GM23338 (cell line): ENCODE results near the gene DTNB. TPM values are rescaled to one million over a fixed set of nuclear protein-coding genes. Genes with fewer than 3 reads are reported as not detected.

Source experiments
- ATAC-seq: fragments of 200-7000 bp; cut with Tn5 transposase; 3 replicates; pipeline ENCODE4 v1.9.1; 2020
- DNase-seq: peaks from one replicate; pipeline ENCODE4 v3.0.0-alpha.2; 2015; ENCODE audit warnings: low spot score
- H2AFZ ChIP-seq: fragments of 200-600 bp; sonication (generic); 2 replicates; pipeline ENCODE4 v1.8.0; 2016; ENCODE audit warnings: antibody characterized with exemption, mild to moderate bottlenecking, moderate library complexity
- H3F3A ChIP-seq: fragments of 200-600 bp; sonication (generic); replicated peaks from 2 replicates; pipeline ENCODE4 v1.8.0; 2017; ENCODE audit warnings: antibody characterized with exemption, mixed run types, low read depth
- H3K27ac ChIP-seq: fragments of 200-600 bp; sonication (generic); 2 replicates; pipeline ENCODE4 v1.6.1; 2016; ENCODE audit warnings: low read depth
- H3K27me3 ChIP-seq: fragments of 200-600 bp; sonication (generic); 2 replicates; pipeline ENCODE4 v1.8.0; 2016; ENCODE audit warnings: mild to moderate bottlenecking, mixed run types, moderate library complexity; ENCODE audit not compliant: insufficient read depth
- H3K36me3 ChIP-seq: fragments of 200-600 bp; sonication (generic); 2 replicates; pipeline ENCODE4 v1.8.0; 2016; ENCODE audit warnings: mild to moderate bottlenecking; ENCODE audit not compliant: insufficient read depth
- H3K4me1 ChIP-seq: fragments of 200-600 bp; sonication (generic); 2 replicates; pipeline ENCODE4 v1.8.0; 2016; ENCODE audit warnings: mild to moderate bottlenecking, moderate library complexity; ENCODE audit not compliant: insufficient read depth
- H3K4me2 ChIP-seq: fragments of 200-600 bp; sonication (generic); 2 replicates; pipeline ENCODE4 v1.7.1; 2017; ENCODE audit warnings: mixed run types
- H3K4me3 ChIP-seq: fragments of 200-600 bp; sonication (generic); 2 replicates; pipeline ENCODE4 v1.6.1; 2016; ENCODE audit warnings: mixed run types
- H3K79me2 ChIP-seq: fragments of 200-600 bp; sonication (generic); replicated peaks from 2 replicates; pipeline ENCODE4 v1.8.0; 2017; ENCODE audit warnings: mild to moderate bottlenecking; ENCODE audit not compliant: insufficient read depth
- H3K9me2 ChIP-seq: fragments of 200-600 bp; sonication (generic); 2 replicates; pipeline ENCODE4 v1.8.0; 2017; ENCODE audit not compliant: insufficient read depth
- H4K20me1 ChIP-seq: fragments of 200-600 bp; sonication (generic); replicated peaks from 2 replicates; pipeline ENCODE4 v1.8.0; 2017; ENCODE audit warnings: mild to moderate bottlenecking; ENCODE audit not compliant: insufficient read depth
- H3K27ac Mint-ChIP-seq: 2 replicates; pipeline ENCODE4 v1.8.0; 2020; ENCODE audit warnings: inconsistent platforms, mild to moderate bottlenecking, moderate library complexity, mixed read lengths
- H3K27me3 Mint-ChIP-seq: 3 replicates; pipeline ENCODE4 v1.8.0; 2022; ENCODE audit warnings: low read depth, mild to moderate bottlenecking, moderate library complexity, mixed read lengths, inconsistent platforms; ENCODE audit not compliant: insufficient read depth, poor library complexity
- H3K36me3 Mint-ChIP-seq: 3 replicates; pipeline ENCODE4 v1.8.0; 2021; ENCODE audit warnings: low read depth, mild to moderate bottlenecking, inconsistent platforms, moderate library complexity, mixed read lengths
- H3K4me1 Mint-ChIP-seq: 3 replicates; pipeline ENCODE4 v1.8.0; 2020; ENCODE audit warnings: mild to moderate bottlenecking, inconsistent platforms, mixed read lengths
- H3K4me3 Mint-ChIP-seq: 3 replicates; pipeline ENCODE4 v1.8.0; 2021; ENCODE audit warnings: moderate library complexity, mild to moderate bottlenecking, inconsistent platforms, mixed read lengths
- H3K9me3 Mint-ChIP-seq: 3 replicates; pipeline ENCODE4 v1.8.0; 2020; ENCODE audit warnings: moderate library complexity, mild to moderate bottlenecking, inconsistent platforms, mixed read lengths
- CREB1 ChIP-seq: fragments of 250-450 bp; sonication (Bioruptor Pico); IDR thresholded peaks from 2 replicates; pipeline ENCODE4 v1.5.0; 2020; ENCODE audit warnings: low read depth, mild to moderate bottlenecking, moderate library complexity
- EZH2 ChIP-seq: fragments of 200-600 bp; sonication (generic); IDR thresholded peaks from one replicate; pipeline ENCODE4 v1.8.0; 2017; ENCODE audit warnings: antibody characterized with exemption, mild to moderate bottlenecking, low read depth; ENCODE audit not compliant: unreplicated experiment
- EZH2phosphoT487 ChIP-seq: fragments of 200-600 bp; sonication (generic); IDR thresholded peaks from one replicate; pipeline ENCODE4 v1.8.1; 2018; ENCODE audit warnings: antibody characterized with exemption; ENCODE audit not compliant: unreplicated experiment
- JUNB ChIP-seq: IDR thresholded peaks from one replicate; pipeline ENCODE4 v1.6.1; 2016; ENCODE audit warnings: antibody characterized with exemption; ENCODE audit not compliant: unreplicated experiment
- NANOG ChIP-seq: IDR thresholded peaks from 2 replicates; pipeline ENCODE4 v1.6.1; 2016; ENCODE audit warnings: antibody characterized with exemption, borderline replicate concordance
- POLR2AphosphoS5 ChIP-seq: IDR thresholded peaks from 2 replicates; pipeline ENCODE4 v1.6.1; 2016; ENCODE audit warnings: antibody characterized with exemption, low read depth
- ZNF114 ChIP-seq: fragments of 250-450 bp; sonication (Bioruptor Pico); IDR thresholded peaks from 2 replicates; pipeline ENCODE4 v1.5.0; 2020; ENCODE audit warnings: mild to moderate bottlenecking, moderate library complexity
- ZNF331 ChIP-seq: fragments of 250-450 bp; sonication (Bioruptor Pico); IDR thresholded peaks from 2 replicates; pipeline ENCODE4 v1.5.0; 2020; ENCODE audit warnings: low read depth, mild to moderate bottlenecking, moderate library complexity
- polyA plus RNA-seq: library from polyadenylated mRNA; unstranded; fragments of >200 nt; fragmentation: Nextera tagmentation; extraction: Ambion mirVana; gene quantifications from 2 replicates; pipeline ENCODE4 v1.2.1, GENCODE V29; 2016
- total RNA-seq: library from RNA; depleted of rRNA; stranded (reverse); fragments of >200 nt; shearing (Covaris generic); gene quantifications from 2 replicates; pipeline ENCODE4 v1.2.3, GENCODE V29; 2014
- TF ChIP-seq, protein P1 (sequence below): IDR thresholded peaks from one replicate; pipeline ENCODE4 v1.6.1; 2018; ENCODE audit warnings: antibody characterized with exemption; ENCODE audit not compliant: unreplicated experiment
- TF ChIP-seq, protein P2 (sequence below), 2 experiments: fragments of 200-600 bp in 1 of 2; sonication (generic) in 1 of 2; conservative IDR thresholded peaks; 2 replicates each; pipeline versions ENCODE4 v1.5.1 to v1.6.1; 2016 to 2017; ENCODE audit warnings: antibody characterized with exemption in 2 of 2, low read depth in 2 of 2, mild to moderate bottlenecking in 2 of 2, moderate library complexity in 1 of 2
- TF ChIP-seq, protein P3 (sequence below): fragments of 250-450 bp; sonication (Bioruptor Pico); IDR thresholded peaks from 2 replicates; pipeline ENCODE4 v1.5.0; 2020; ENCODE audit warnings: mild to moderate bottlenecking, moderate library complexity

The DTNB gene
- total and polyA plus RNA-seq, 2 experiments from 2014 or later, result 22.1 to 29.4 TPM

DNA sequence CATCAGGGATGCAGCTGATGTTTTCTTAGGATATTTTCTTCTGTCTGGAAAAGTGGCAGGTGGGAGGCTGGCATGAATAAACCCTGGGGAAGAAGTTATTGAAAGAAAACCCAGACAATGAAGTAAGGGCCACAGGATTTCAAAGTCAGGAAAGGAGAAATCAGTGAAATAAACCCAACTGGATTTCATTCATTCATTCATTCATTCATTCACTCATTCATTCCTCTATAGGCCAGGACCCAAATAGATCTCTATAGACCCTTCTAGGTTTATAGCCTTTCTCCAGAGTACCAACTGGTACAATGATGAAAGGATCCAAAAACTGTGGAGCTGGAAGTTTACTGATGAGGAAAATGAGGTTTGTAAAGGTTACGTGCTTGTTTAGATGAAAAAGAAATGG is 264.3 kb downstream of the DTNB start:
- H3K36me3 Mint-ChIP-seq, result peaks cover 6% of the 10 kb centered on the region; the same call in 2 of the 3 replicates
- Histone ChIP-seq H3K27me3 (no peaks in the 10 kb centered on the region), H3K4me2 (no peak overlapping the region), H3K4me3 (no peak overlapping the region), H3K79me2 (no peaks in the 10 kb centered on the region), H3K36me3 (no peaks in the 10 kb centered on the region), H3K4me1 (no peaks in the 10 kb centered on the region), H2AFZ (no peak overlapping the region), H3K27ac (no peak overlapping the region), H3F3A (no peaks in the 10 kb centered on the region), H4K20me1 (no peaks in the 10 kb centered on the region), H3K9me2 (no peaks in the 10 kb centered on the region)
- no peak for ATAC-seq
- no peak for DNase-seq
- H3K27ac Mint-ChIP-seq, result no peak overlapping the region
- H3K4me1 Mint-ChIP-seq, result no peaks in the 10 kb centered on the region
- TF ChIP-seq ZNF114 (CRISPR knock-in tag) (no peak), POLR2AphosphoS5 (no peak), CREB1 (CRISPR knock-in tag) (no peak), NANOG (no peak), ZNF331 (CRISPR knock-in tag) (no peak), JUNB (no peak), EZH2phosphoT487 (no peak), EZH2 (no peak)
- TF ChIP-seq, protein P1, sequence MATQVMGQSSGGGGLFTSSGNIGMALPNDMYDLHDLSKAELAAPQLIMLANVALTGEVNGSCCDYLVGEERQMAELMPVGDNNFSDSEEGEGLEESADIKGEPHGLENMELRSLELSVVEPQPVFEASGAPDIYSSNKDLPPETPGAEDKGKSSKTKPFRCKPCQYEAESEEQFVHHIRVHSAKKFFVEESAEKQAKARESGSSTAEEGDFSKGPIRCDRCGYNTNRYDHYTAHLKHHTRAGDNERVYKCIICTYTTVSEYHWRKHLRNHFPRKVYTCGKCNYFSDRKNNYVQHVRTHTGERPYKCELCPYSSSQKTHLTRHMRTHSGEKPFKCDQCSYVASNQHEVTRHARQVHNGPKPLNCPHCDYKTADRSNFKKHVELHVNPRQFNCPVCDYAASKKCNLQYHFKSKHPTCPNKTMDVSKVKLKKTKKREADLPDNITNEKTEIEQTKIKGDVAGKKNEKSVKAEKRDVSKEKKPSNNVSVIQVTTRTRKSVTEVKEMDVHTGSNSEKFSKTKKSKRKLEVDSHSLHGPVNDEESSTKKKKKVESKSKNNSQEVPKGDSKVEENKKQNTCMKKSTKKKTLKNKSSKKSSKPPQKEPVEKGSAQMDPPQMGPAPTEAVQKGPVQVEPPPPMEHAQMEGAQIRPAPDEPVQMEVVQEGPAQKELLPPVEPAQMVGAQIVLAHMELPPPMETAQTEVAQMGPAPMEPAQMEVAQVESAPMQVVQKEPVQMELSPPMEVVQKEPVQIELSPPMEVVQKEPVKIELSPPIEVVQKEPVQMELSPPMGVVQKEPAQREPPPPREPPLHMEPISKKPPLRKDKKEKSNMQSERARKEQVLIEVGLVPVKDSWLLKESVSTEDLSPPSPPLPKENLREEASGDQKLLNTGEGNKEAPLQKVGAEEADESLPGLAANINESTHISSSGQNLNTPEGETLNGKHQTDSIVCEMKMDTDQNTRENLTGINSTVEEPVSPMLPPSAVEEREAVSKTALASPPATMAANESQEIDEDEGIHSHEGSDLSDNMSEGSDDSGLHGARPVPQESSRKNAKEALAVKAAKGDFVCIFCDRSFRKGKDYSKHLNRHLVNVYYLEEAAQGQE, result no peak
- TF ChIP-seq, protein P2, sequence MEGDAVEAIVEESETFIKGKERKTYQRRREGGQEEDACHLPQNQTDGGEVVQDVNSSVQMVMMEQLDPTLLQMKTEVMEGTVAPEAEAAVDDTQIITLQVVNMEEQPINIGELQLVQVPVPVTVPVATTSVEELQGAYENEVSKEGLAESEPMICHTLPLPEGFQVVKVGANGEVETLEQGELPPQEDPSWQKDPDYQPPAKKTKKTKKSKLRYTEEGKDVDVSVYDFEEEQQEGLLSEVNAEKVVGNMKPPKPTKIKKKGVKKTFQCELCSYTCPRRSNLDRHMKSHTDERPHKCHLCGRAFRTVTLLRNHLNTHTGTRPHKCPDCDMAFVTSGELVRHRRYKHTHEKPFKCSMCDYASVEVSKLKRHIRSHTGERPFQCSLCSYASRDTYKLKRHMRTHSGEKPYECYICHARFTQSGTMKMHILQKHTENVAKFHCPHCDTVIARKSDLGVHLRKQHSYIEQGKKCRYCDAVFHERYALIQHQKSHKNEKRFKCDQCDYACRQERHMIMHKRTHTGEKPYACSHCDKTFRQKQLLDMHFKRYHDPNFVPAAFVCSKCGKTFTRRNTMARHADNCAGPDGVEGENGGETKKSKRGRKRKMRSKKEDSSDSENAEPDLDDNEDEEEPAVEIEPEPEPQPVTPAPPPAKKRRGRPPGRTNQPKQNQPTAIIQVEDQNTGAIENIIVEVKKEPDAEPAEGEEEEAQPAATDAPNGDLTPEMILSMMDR (conservative IDR thresholded peaks at IDR 0.05; ENCODE audit: low read depth in 2 of 2), result no peak
- TF ChIP-seq, protein P3, sequence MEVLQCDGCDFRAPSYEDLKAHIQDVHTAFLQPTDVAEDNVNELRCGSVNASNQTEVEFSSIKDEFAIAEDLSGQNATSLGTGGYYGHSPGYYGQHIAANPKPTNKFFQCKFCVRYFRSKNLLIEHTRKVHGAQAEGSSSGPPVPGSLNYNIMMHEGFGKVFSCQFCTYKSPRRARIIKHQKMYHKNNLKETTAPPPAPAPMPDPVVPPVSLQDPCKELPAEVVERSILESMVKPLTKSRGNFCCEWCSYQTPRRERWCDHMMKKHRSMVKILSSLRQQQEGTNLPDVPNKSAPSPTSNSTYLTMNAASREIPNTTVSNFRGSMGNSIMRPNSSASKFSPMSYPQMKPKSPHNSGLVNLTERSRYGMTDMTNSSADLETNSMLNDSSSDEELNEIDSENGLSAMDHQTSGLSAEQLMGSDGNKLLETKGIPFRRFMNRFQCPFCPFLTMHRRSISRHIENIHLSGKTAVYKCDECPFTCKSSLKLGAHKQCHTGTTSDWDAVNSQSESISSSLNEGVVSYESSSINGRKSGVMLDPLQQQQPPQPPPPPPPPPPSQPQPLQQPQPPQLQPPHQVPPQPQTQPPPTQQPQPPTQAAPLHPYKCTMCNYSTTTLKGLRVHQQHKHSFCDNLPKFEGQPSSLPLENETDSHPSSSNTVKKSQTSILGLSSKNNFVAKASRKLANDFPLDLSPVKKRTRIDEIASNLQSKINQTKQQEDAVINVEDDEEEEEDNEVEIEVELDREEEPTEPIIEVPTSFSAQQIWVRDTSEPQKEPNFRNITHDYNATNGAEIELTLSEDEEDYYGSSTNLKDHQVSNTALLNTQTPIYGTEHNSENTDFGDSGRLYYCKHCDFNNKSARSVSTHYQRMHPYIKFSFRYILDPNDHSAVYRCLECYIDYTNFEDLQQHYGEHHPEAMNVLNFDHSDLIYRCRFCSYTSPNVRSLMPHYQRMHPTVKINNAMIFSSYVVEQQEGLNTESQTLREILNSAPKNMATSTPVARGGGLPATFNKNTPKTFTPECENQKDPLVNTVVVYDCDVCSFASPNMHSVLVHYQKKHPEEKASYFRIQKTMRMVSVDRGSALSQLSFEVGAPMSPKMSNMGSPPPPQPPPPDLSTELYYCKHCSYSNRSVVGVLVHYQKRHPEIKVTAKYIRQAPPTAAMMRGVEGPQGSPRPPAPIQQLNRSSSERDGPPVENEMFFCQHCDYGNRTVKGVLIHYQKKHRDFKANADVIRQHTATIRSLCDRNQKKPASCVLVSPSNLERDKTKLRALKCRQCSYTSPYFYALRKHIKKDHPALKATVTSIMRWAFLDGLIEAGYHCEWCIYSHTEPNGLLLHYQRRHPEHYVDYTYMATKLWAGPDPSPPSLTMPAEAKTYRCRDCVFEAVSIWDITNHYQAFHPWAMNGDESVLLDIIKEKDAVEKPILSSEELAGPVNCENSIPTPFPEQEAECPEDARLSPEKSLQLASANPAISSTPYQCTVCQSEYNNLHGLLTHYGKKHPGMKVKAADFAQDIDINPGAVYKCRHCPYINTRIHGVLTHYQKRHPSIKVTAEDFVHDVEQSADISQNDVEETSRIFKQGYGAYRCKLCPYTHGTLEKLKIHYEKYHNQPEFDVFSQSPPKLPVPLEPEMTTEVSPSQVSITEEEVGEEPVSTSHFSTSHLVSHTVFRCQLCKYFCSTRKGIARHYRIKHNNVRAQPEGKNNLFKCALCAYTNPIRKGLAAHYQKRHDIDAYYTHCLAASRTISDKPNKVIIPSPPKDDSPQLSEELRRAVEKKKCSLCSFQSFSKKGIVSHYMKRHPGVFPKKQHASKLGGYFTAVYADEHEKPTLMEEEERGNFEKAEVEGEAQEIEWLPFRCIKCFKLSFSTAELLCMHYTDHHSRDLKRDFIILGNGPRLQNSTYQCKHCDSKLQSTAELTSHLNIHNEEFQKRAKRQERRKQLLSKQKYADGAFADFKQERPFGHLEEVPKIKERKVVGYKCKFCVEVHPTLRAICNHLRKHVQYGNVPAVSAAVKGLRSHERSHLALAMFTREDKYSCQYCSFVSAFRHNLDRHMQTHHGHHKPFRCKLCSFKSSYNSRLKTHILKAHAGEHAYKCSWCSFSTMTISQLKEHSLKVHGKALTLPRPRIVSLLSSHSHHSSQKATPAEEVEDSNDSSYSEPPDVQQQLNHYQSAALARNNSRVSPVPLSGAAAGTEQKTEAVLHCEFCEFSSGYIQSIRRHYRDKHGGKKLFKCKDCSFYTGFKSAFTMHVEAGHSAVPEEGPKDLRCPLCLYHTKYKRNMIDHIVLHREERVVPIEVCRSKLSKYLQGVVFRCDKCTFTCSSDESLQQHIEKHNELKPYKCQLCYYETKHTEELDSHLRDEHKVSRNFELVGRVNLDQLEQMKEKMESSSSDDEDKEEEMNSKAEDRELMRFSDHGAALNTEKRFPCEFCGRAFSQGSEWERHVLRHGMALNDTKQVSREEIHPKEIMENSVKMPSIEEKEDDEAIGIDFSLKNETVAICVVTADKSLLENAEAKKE, result no peak
- peaks cover 5% of the 10 kb centered on the region for H3K27me3 Mint-ChIP-seq
- no peak overlapping the region for H3K4me3 Mint-ChIP-seq
- no peaks in the 10 kb centered on the region for H3K9me3 Mint-ChIP-seq
